WTC11 (cell line): ENCODE data around the gene EML2. TPM values are rescaled to one million over a fixed set of nuclear protein-coding genes. Genes with fewer than 3 reads are reported as not detected.

ENCODE experiments used
- ATAC-seq: fragments of 200-7000 bp; cut with Tn5 transposase; 2 replicates; pipeline ENCODE4 v1.10.0; 2021; ENCODE audit warnings: mild to moderate bottlenecking, moderate library complexity
- Bru-seq: library from RNA; stranded (reverse); fragments of 400-500 nt; gene quantifications from one replicate; lab custom pipeline; 2021; lab: Mats Ljungman, UMichigan
- CTCF ChIA-PET: fragments of 300-600 bp; sonication (Branson Sonifier 250); formaldehyde crosslinking; loops from one replicate; lab custom pipeline; 2021; ENCODE audit warnings: antibody characterized with exemption; lab: Charles Lee
- POLR2A ChIA-PET: fragments of 350-600 bp; sonication (Branson Sonifier 250); formaldehyde crosslinking; loops from one replicate; lab custom pipeline; 2021; ENCODE audit warnings: antibody characterized with exemption; lab: Charles Lee
- DNase-seq: peaks from one replicate; pipeline ENCODE4 v3.0.0; 2021; ENCODE audit warnings: low spot score
- H3K27ac Mint-ChIP-seq: 2 replicates; pipeline ENCODE4 v1.8.0; 2021; ENCODE audit warnings: mixed read lengths
- H3K27me3 Mint-ChIP-seq: 2 replicates; pipeline ENCODE4 v1.8.0; 2021; ENCODE audit warnings: low read depth, mild to moderate bottlenecking, moderate library complexity, mixed read lengths
- H3K36me3 Mint-ChIP-seq: 2 replicates; pipeline ENCODE4 v1.8.0; 2021; ENCODE audit warnings: mixed read lengths
- H3K4me1 Mint-ChIP-seq: 2 replicates; pipeline ENCODE4 v1.8.0; 2022; ENCODE audit warnings: mixed read lengths
- H3K4me3 Mint-ChIP-seq: 2 replicates; pipeline ENCODE4 v1.8.0; 2021; ENCODE audit warnings: mild to moderate bottlenecking, moderate library complexity, mixed read lengths
- H3K9me3 Mint-ChIP-seq: 2 replicates; pipeline ENCODE4 v1.8.0; 2021; ENCODE audit warnings: mixed read lengths
- AFF4 ChIP-seq: sonication (generic); formaldehyde crosslinking; IDR thresholded peaks from 2 replicates; pipeline ENCODE4 v1.8.1; 2023; ENCODE audit warnings: mild to moderate bottlenecking, missing genetic modification reagents, borderline replicate concordance
- ATF6 ChIP-seq: sonication (generic); formaldehyde crosslinking; IDR thresholded peaks from 2 replicates; pipeline ENCODE4 v1.8.1; 2023; ENCODE audit warnings: mild to moderate bottlenecking, missing genetic modification reagents
- CREB1 ChIP-seq: sonication (generic); formaldehyde crosslinking; IDR thresholded peaks from 2 replicates; pipeline ENCODE4 v1.8.0; 2023; ENCODE audit warnings: mild to moderate bottlenecking, missing genetic modification reagents
- CREM ChIP-seq: sonication (generic); formaldehyde crosslinking; IDR thresholded peaks from 2 replicates; pipeline ENCODE4 v1.8.1; 2022; ENCODE audit warnings: mild to moderate bottlenecking, missing genetic modification reagents, moderate library complexity
- E2F5 ChIP-seq: sonication (generic); formaldehyde crosslinking; IDR thresholded peaks from 2 replicates; pipeline ENCODE4 v1.8.1; 2022; ENCODE audit warnings: mild to moderate bottlenecking, moderate library complexity, missing genetic modification reagents
- ETV6 ChIP-seq: sonication (generic); formaldehyde crosslinking; IDR thresholded peaks from 2 replicates; pipeline ENCODE4 v1.8.1; 2022; ENCODE audit warnings: mild to moderate bottlenecking, missing genetic modification reagents
- FOXP4 ChIP-seq: sonication (generic); formaldehyde crosslinking; IDR thresholded peaks from 2 replicates; pipeline ENCODE4 v1.8.0; 2022; ENCODE audit warnings: mild to moderate bottlenecking, missing genetic modification reagents
- GTF2I ChIP-seq: fragments of 250-450 bp; sonication (Bioruptor Pico); conservative IDR thresholded peaks from 2 replicates; pipeline ENCODE4 v1.4.0; 2021; ENCODE audit warnings: mild to moderate bottlenecking
- HMGXB4 ChIP-seq: sonication (generic); formaldehyde crosslinking; IDR thresholded peaks from 2 replicates; pipeline ENCODE4 v1.8.1; 2023; ENCODE audit warnings: mild to moderate bottlenecking, moderate library complexity, missing genetic modification reagents
- NFYB ChIP-seq: sonication (generic); formaldehyde crosslinking; conservative IDR thresholded peaks from 2 replicates; pipeline ENCODE4 v1.8.0; 2022; ENCODE audit warnings: low read depth, missing genetic modification reagents
- PREB ChIP-seq: sonication (generic); formaldehyde crosslinking; IDR thresholded peaks from 2 replicates; pipeline ENCODE4 v1.8.1; 2022; ENCODE audit warnings: mild to moderate bottlenecking, missing genetic modification reagents, moderate library complexity, borderline replicate concordance
- PRRX2 ChIP-seq: fragments of 250-450 bp; sonication (Bioruptor Pico); IDR thresholded peaks from 2 replicates; pipeline ENCODE4 v1.8.0; 2021; ENCODE audit warnings: mild to moderate bottlenecking
- SMAD3 ChIP-seq: sonication (generic); formaldehyde crosslinking; IDR thresholded peaks from 2 replicates; pipeline ENCODE4 v1.8.0; 2022; ENCODE audit warnings: missing genetic modification reagents, mild to moderate bottlenecking, borderline replicate concordance
- SOX15 ChIP-seq: fragments of 250-450 bp; sonication (Bioruptor Pico); IDR thresholded peaks from 2 replicates; pipeline ENCODE4 v1.9.0; 2021; ENCODE audit warnings: mild to moderate bottlenecking
- ZBTB21 ChIP-seq: sonication (generic); formaldehyde crosslinking; IDR thresholded peaks from 2 replicates; pipeline ENCODE4 v1.8.1; 2023; ENCODE audit warnings: mild to moderate bottlenecking, missing genetic modification reagents, borderline replicate concordance
- ZBTB43 ChIP-seq: sonication (generic); formaldehyde crosslinking; IDR thresholded peaks from 2 replicates; pipeline ENCODE4 v1.8.1; 2023; ENCODE audit warnings: mild to moderate bottlenecking, missing genetic modification reagents
- ZNF263 ChIP-seq: sonication (generic); formaldehyde crosslinking; IDR thresholded peaks from 2 replicates; pipeline ENCODE4 v1.8.1; 2022; ENCODE audit warnings: low read depth, mild to moderate bottlenecking, moderate library complexity, missing genetic modification reagents
- ZNF416 ChIP-seq: fragments of 250-450 bp; sonication (Bioruptor Pico); IDR thresholded peaks from 2 replicates; pipeline ENCODE4 v1.9.0; 2021; ENCODE audit warnings: mild to moderate bottlenecking, inconsistent platforms
- long read RNA-seq, 3 experiments: library from RNA in 1 of 3; library from capped mRNA in 1 of 3; library from polyadenylated mRNA in 1 of 3; unstranded in 2 of 3; stranded (forward) in 1 of 3; transcript quantifications; one replicate each; pipeline ENCODE4 v2.0.0, GENCODE V29; 2021
- total RNA-seq: library from RNA; stranded (reverse); gene quantifications from 3 replicates; pipeline ENCODE4 v1.2.3, GENCODE V29; 2021

The EML2 gene
- total RNA-seq: 51.5 to 63.3 TPM (median 62.5 TPM) in 3 replicates
- percentile 50 among the genes with signal in this experiment for Bru-seq, nascent RNA
- long read RNA-seq, experiment 1, transcript EML2-203 (22 exons, 2,791 nt): major isoform, 12 of 57 reads
- long read RNA-seq, experiment 1, transcript EML2-201 (19 exons, 2,264 nt): minor isoform, 7 of 57 reads
- long read RNA-seq, experiment 1, partial matches to known transcripts: 11 of 57 reads
- long read RNA-seq, experiment 1, other reads (novel, unspliced or antisense): 20 of 57 reads
- long read RNA-seq, experiment 2, transcript EML2-227 (4 exons, 705 nt): major isoform, 9 of 42 reads
- long read RNA-seq, experiment 2, partial matches to known transcripts: 14 of 42 reads
- long read RNA-seq, experiment 2, other reads (novel, unspliced or antisense): 15 of 42 reads
- long read RNA-seq, experiment 3, partial matches to known transcripts: 2 of 9 reads
- long read RNA-seq, experiment 3, other reads (novel, unspliced or antisense): 3 of 9 reads

- ChIA-PET POLR2A (interaction anchor here (0.5 to 1.5 kb wide), 5 partner anchors 23 to 130 kb away, joined by 3 to 8 read pairs (median 3); partner anchors contain the start of gene SIX5), CTCF (interaction anchor here (0.6 to 5.4 kb wide), 12 partner anchors 23 to 212 kb away, joined by 3 to 51 read pairs (median 8); partner anchors contain the start of gene QPCTL)
- TF ChIP-seq GTF2I (CRISPR knock-in tag) (peak; percentile 75; the same call in 1 of the 2 replicates), ATF6 (no peak), CREM (CRISPR knock-in tag) (0 out of 2 replicates have a peak, but pooled peaks have one; percentile 26), ETV6 (CRISPR knock-in tag) (peak; percentile 41; the same call in 1 of the 2 replicates), E2F5 (peak; percentile 78), PRRX2 (0 out of 2 replicates have a peak, but pooled peaks have one; percentile 42), FOXP4 (CRISPR knock-in tag) (0 out of 2 replicates have a peak, but pooled peaks have one; percentile 22), HMGXB4 (peak; percentile 81), SMAD3 (CRISPR knock-in tag) (peak; percentile 87; the same call in 1 of the 2 replicates), CREB1 (CRISPR knock-in tag) (no peak), ZNF263 (CRISPR knock-in tag) (peak; percentile 74; the same call in 1 of the 2 replicates), SOX15 (CRISPR knock-in tag) (no peak)
- peak within 1 kb of the TSS; percentile 90 for H3K27ac Mint-ChIP-seq
- H3K4me3 Mint-ChIP-seq: peak within 1 kb of the TSS; percentile 76
- DNase-seq (peak; percentile 90), ATAC-seq (peak; percentile 44)
- peaks cover 34% of the 10 kb centered on the region for H3K4me1 Mint-ChIP-seq
- no peaks in the 10 kb centered on the region; the same call in 1 of the 2 replicates for H3K36me3 Mint-ChIP-seq
- H3K9me3 Mint-ChIP-seq: no peaks in the 10 kb centered on the region
- H3K27me3 Mint-ChIP-seq: peaks cover 5% of the 10 kb centered on the region
These were observed at the start of gene EML2 for GRCh38 chr19:45638930-45639729. Gene EML2 (minus strand): TSS chr19:45639397. CDS start chr19:45639376, 21 bp downstream.

GRCh38 chr19:45687599-45687998 lies 48.4 kb upstream of the EML2 start:
- Mint-ChIP-seq H3K4me1 (peaks cover 6% of the 10 kb centered on the region; the same call in 1 of the 2 replicates), H3K9me3 (no peaks in the 10 kb centered on the region), H3K36me3 (peaks cover 45% of the 10 kb centered on the region), H3K27me3 (peaks cover 3% of the 10 kb centered on the region; the same call in 1 of the 2 replicates), H3K4me3 (no peak overlapping the region), H3K27ac (no peak overlapping the region)
- ChIA-PET CTCF (interaction anchor here (1.3 kb wide), 1 partner anchor 10 kb away, joined by 3 read pairs; no protein-coding TSS in a partner anchor), POLR2A (no interaction called here)
- ATAC-seq (no peak), DNase-seq (no peak)
- no peak for TF ChIP-seq AFF4
- TF ChIP-seq ZBTB43: no peak
- no peak for TF ChIP-seq NFYB (CRISPR knock-in tag)
- no peak for TF ChIP-seq ZBTB21 (CRISPR knock-in tag)
- TF ChIP-seq ZNF416 (CRISPR knock-in tag): no peak
- no peak for TF ChIP-seq PREB
